GM23338 (cell line): ENCODE results near the gene HK1. TPM values are rescaled to one million over a fixed set of nuclear protein-coding genes. Genes with fewer than 3 reads are reported as not detected.

Experiments used
- ATAC-seq: fragments of 200-7000 bp; cut with Tn5 transposase; 3 replicates; pipeline ENCODE4 v1.9.1; 2020
- DNase-seq: peaks from one replicate; pipeline ENCODE4 v3.0.0-alpha.2; 2015; ENCODE audit warnings: low spot score
- H2AFZ ChIP-seq: fragments of 200-600 bp; sonication (generic); 2 replicates; pipeline ENCODE4 v1.8.0; 2016; ENCODE audit warnings: antibody characterized with exemption, mild to moderate bottlenecking, moderate library complexity
- H3F3A ChIP-seq: fragments of 200-600 bp; sonication (generic); replicated peaks from 2 replicates; pipeline ENCODE4 v1.8.0; 2017; ENCODE audit warnings: antibody characterized with exemption, mixed run types, low read depth
- H3K27ac ChIP-seq: fragments of 200-600 bp; sonication (generic); 2 replicates; pipeline ENCODE4 v1.6.1; 2016; ENCODE audit warnings: low read depth
- H3K27me3 ChIP-seq: fragments of 200-600 bp; sonication (generic); 2 replicates; pipeline ENCODE4 v1.8.0; 2016; ENCODE audit warnings: mild to moderate bottlenecking, mixed run types, moderate library complexity; ENCODE audit not compliant: insufficient read depth
- H3K36me3 ChIP-seq: fragments of 200-600 bp; sonication (generic); 2 replicates; pipeline ENCODE4 v1.8.0; 2016; ENCODE audit warnings: mild to moderate bottlenecking; ENCODE audit not compliant: insufficient read depth
- H3K4me1 ChIP-seq: fragments of 200-600 bp; sonication (generic); 2 replicates; pipeline ENCODE4 v1.8.0; 2016; ENCODE audit warnings: mild to moderate bottlenecking, moderate library complexity; ENCODE audit not compliant: insufficient read depth
- H3K4me2 ChIP-seq: fragments of 200-600 bp; sonication (generic); 2 replicates; pipeline ENCODE4 v1.7.1; 2017; ENCODE audit warnings: mixed run types
- H3K4me3 ChIP-seq: fragments of 200-600 bp; sonication (generic); 2 replicates; pipeline ENCODE4 v1.6.1; 2016; ENCODE audit warnings: mixed run types
- H3K79me2 ChIP-seq: fragments of 200-600 bp; sonication (generic); replicated peaks from 2 replicates; pipeline ENCODE4 v1.8.0; 2017; ENCODE audit warnings: mild to moderate bottlenecking; ENCODE audit not compliant: insufficient read depth
- H3K9me2 ChIP-seq: fragments of 200-600 bp; sonication (generic); 2 replicates; pipeline ENCODE4 v1.8.0; 2017; ENCODE audit not compliant: insufficient read depth
- H4K20me1 ChIP-seq: fragments of 200-600 bp; sonication (generic); replicated peaks from 2 replicates; pipeline ENCODE4 v1.8.0; 2017; ENCODE audit warnings: mild to moderate bottlenecking; ENCODE audit not compliant: insufficient read depth
- H3K27ac Mint-ChIP-seq: 2 replicates; pipeline ENCODE4 v1.8.0; 2020; ENCODE audit warnings: inconsistent platforms, mild to moderate bottlenecking, moderate library complexity, mixed read lengths
- H3K27me3 Mint-ChIP-seq: 3 replicates; pipeline ENCODE4 v1.8.0; 2022; ENCODE audit warnings: low read depth, mild to moderate bottlenecking, moderate library complexity, mixed read lengths, inconsistent platforms; ENCODE audit not compliant: insufficient read depth, poor library complexity
- H3K36me3 Mint-ChIP-seq: 3 replicates; pipeline ENCODE4 v1.8.0; 2021; ENCODE audit warnings: low read depth, mild to moderate bottlenecking, inconsistent platforms, moderate library complexity, mixed read lengths
- H3K4me1 Mint-ChIP-seq: 3 replicates; pipeline ENCODE4 v1.8.0; 2020; ENCODE audit warnings: mild to moderate bottlenecking, inconsistent platforms, mixed read lengths
- H3K4me3 Mint-ChIP-seq: 3 replicates; pipeline ENCODE4 v1.8.0; 2021; ENCODE audit warnings: moderate library complexity, mild to moderate bottlenecking, inconsistent platforms, mixed read lengths
- H3K9me3 Mint-ChIP-seq: 3 replicates; pipeline ENCODE4 v1.8.0; 2020; ENCODE audit warnings: moderate library complexity, mild to moderate bottlenecking, inconsistent platforms, mixed read lengths
- CREB1 ChIP-seq: fragments of 250-450 bp; sonication (Bioruptor Pico); IDR thresholded peaks from 2 replicates; pipeline ENCODE4 v1.5.0; 2020; ENCODE audit warnings: low read depth, mild to moderate bottlenecking, moderate library complexity
- ETS1 ChIP-seq: IDR thresholded peaks from 2 replicates; pipeline ENCODE4 v1.6.1; 2016; ENCODE audit warnings: antibody characterized with exemption
- EZH2 ChIP-seq: fragments of 200-600 bp; sonication (generic); IDR thresholded peaks from one replicate; pipeline ENCODE4 v1.8.0; 2017; ENCODE audit warnings: antibody characterized with exemption, mild to moderate bottlenecking, low read depth; ENCODE audit not compliant: unreplicated experiment
- NANOG ChIP-seq: IDR thresholded peaks from 2 replicates; pipeline ENCODE4 v1.6.1; 2016; ENCODE audit warnings: antibody characterized with exemption, borderline replicate concordance
- ZNF462 ChIP-seq: fragments of 250-450 bp; sonication (Bioruptor Pico); IDR thresholded peaks from 2 replicates; pipeline ENCODE4 v1.5.0; 2020; ENCODE audit warnings: mild to moderate bottlenecking, moderate library complexity
- polyA plus RNA-seq: library from polyadenylated mRNA; unstranded; fragments of >200 nt; fragmentation: Nextera tagmentation; extraction: Ambion mirVana; gene quantifications from 2 replicates; pipeline ENCODE4 v1.2.1, GENCODE V29; 2016
- total RNA-seq: library from RNA; depleted of rRNA; stranded (reverse); fragments of >200 nt; shearing (Covaris generic); gene quantifications from 2 replicates; pipeline ENCODE4 v1.2.3, GENCODE V29; 2014

The HK1 gene
- total and polyA plus RNA-seq, 2 experiments from 2014 or later: 76.6 to 229 TPM

- H2AFZ ChIP-seq: no peak overlapping the region
- H3K4me2 ChIP-seq: no peak overlapping the region
- H3K27me3 Mint-ChIP-seq: peaks cover 12% of the 10 kb centered on the region
- no peak overlapping the region for H3K27ac Mint-ChIP-seq
- TF ChIP-seq ETS1 (no peak), NANOG (no peak), ZNF462 (CRISPR knock-in tag) (no peak), CREB1 (no peak), EZH2 (no peak)
- peaks cover 24% of the 10 kb centered on the region; the same call in 2 of the 3 replicates for H3K4me1 Mint-ChIP-seq
- no peaks in the 10 kb centered on the region for H3K36me3 ChIP-seq
- ATAC-seq (no peak), DNase-seq (no peak)
- no peaks in the 10 kb centered on the region; the same call in 2 of the 3 replicates for H3K9me3 Mint-ChIP-seq
- H3K36me3 Mint-ChIP-seq: no peaks in the 10 kb centered on the region; the same call in 2 of the 3 replicates
- no peaks in the 10 kb centered on the region for H3K27me3 ChIP-seq
- H3K4me1 ChIP-seq: peaks cover 12% of the 10 kb centered on the region; the same call in 1 of the 2 replicates
- H4K20me1 ChIP-seq: no peaks in the 10 kb centered on the region
- no peak overlapping the region for H3K27ac ChIP-seq
- H3F3A ChIP-seq: no peaks in the 10 kb centered on the region
- H3K4me3 Mint-ChIP-seq: no peak overlapping the region
- H3K9me2 ChIP-seq: no peaks in the 10 kb centered on the region
- H3K4me3 ChIP-seq: no peak overlapping the region
- no peaks in the 10 kb centered on the region for H3K79me2 ChIP-seq
These were observed 36.7 kb upstream of the HK1 start for GRCh38 chr10:69241575-69241974.
